ENCODE results near the gene SNAP23.
"Not testable (repeated sequence)": the region's sequence is repeated elsewhere in the genome, so short reads cannot be mapped to it uniquely, and the experiment has no call there.

Gene SNAP23

GRCh38 chr15:42548249-42549031 is 53.0 kb downstream of the SNAP23 start, which contains the start of the genes HAUS2 and LRRC57:
TSS of gene HAUS2 (plus strand) at chr15:42548838. CDS start at chr15:42548873, 35 bp downstream.
TSS of gene LRRC57 (minus strand) at chr15:42548793. CDS start at chr15:42548434, 359 bp downstream.
- TF ChIP-seq, protein P1, sequence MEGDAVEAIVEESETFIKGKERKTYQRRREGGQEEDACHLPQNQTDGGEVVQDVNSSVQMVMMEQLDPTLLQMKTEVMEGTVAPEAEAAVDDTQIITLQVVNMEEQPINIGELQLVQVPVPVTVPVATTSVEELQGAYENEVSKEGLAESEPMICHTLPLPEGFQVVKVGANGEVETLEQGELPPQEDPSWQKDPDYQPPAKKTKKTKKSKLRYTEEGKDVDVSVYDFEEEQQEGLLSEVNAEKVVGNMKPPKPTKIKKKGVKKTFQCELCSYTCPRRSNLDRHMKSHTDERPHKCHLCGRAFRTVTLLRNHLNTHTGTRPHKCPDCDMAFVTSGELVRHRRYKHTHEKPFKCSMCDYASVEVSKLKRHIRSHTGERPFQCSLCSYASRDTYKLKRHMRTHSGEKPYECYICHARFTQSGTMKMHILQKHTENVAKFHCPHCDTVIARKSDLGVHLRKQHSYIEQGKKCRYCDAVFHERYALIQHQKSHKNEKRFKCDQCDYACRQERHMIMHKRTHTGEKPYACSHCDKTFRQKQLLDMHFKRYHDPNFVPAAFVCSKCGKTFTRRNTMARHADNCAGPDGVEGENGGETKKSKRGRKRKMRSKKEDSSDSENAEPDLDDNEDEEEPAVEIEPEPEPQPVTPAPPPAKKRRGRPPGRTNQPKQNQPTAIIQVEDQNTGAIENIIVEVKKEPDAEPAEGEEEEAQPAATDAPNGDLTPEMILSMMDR (IDR thresholded peaks at IDR 0.05; ENCODE audit: low read depth, low read length) = no peak
- peak; percentile 93 for DNase-seq
- peaks cover 3% of the 10 kb centered on the region for H3K36me3 ChIP-seq
- no peaks in the 10 kb centered on the region for H3K27me3 ChIP-seq
- no peaks in the 10 kb centered on the region for H3K4me1 ChIP-seq
- H3K9me3 ChIP-seq = no peaks in the 10 kb centered on the region
- H3K4me3 ChIP-seq (ENCODE audit: low read depth, low read length) = peak within 1 kb of the TSS; percentile 94

DNA sequence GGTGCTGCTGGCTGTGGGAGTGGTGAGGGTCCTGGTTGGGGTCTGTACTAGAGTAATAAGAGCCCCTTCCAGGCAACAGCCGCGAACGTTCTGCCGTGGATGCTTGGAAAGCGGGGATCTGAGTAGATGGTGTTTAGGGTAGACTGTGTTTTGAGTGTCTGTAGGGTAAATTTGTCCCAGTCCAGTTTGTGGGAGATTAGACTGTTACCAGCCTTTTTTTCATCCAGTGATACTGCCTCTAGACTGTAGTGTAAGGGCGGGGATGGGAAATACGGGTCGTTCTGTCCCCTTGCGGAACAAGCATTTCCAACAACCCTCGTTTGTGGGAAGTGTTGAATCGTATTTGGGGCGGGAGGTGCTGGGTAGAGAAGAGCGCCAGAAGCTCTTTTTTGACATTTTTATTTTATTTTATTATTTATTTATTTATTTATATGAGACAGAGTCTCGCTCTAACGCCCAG is 53.6 kb downstream of the SNAP23 start:
- H3K27me3 ChIP-seq = no peaks in the 10 kb centered on the region
- H3K4me1 ChIP-seq = no peaks in the 10 kb centered on the region
- no peaks in the 10 kb centered on the region for H3K9me3 ChIP-seq
- peak; percentile 39 for DNase-seq
- peak overlapping the region; percentile 94 for H3K4me3 ChIP-seq (ENCODE audit: low read depth, low read length)
- H3K36me3 ChIP-seq = peaks cover 7% of the 10 kb centered on the region
- TF ChIP-seq, protein P1 (IDR thresholded peaks at IDR 0.05; ENCODE audit: low read depth, low read length) = no peak

DNA sequence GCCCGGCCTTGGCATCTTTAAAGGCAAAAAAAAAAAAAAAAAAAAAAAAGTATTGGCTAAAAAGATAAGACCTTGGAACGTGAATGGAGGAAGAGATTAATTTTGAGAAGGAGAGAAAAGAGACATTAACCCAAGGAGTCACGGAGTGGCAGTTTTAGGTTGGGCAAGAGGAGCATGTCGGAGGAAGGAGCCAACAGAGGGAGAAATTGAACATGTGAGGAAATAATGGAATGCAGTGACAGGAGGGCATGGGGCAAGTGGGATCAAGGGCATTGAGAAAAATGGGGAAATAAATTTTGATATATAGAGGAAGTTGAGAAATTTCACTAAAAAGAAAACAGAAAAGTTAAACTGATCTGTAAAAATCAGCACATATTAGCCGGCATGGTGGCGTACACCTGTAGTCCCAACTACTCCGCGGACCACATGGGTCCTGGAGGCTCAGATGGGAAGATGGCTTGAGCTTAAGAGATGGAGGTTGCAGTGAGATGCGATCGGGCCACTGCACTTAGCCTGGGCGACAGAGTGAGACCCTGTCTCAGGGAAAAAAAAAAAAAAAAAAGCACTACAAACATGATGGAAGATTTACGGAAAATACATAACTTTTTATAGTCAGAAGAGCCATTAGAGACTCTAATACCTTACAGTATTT is 54.4 kb downstream of the SNAP23 start:
- H3K9me3 ChIP-seq = no peaks in the 10 kb centered on the region
- no peaks in the 10 kb centered on the region for H3K27me3 ChIP-seq
- DNase-seq = no peak
- no peaks in the 10 kb centered on the region for H3K4me1 ChIP-seq
- peak overlapping the region; percentile 94 for H3K4me3 ChIP-seq (ENCODE audit: low read depth, low read length)
- peaks cover 6% of the 10 kb centered on the region for H3K36me3 ChIP-seq
- TF ChIP-seq, protein P1 (IDR thresholded peaks at IDR 0.05; ENCODE audit: low read depth, low read length) = no peak

DNA sequence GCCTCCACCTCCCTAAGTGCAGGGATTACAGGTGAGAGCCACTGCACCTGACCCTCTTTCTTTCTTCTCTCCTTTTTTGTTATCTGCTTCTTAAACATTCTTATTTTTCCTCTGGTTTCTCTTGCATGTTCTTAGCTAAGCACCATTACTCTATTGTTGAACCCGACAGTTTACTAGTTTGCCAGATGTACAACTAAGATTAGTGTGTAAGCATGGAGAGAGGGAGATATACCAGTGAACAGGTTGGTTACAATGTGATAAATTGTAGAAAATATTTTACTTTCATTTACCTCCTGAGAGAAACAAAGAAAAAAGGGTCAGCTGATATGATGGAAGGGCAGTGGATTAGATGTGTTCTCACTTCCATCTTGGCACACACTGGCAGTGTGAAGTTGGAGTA is 58.1 kb downstream of the SNAP23 start:
- DNase-seq = no peak
- Histone ChIP-seq H3K9me3 (no peaks in the 10 kb centered on the region), H3K27me3 (no peaks in the 10 kb centered on the region), H3K4me3 (ENCODE audit: low read depth, low read length) (no peak overlapping the region), H3K36me3 (peaks cover 7% of the 10 kb centered on the region), H3K4me1 (no peaks in the 10 kb centered on the region)
- TF ChIP-seq, protein P1 (IDR thresholded peaks at IDR 0.05; ENCODE audit: low read depth, low read length) = no peak

GRCh38 chr15:42556550-42557207 is 61.2 kb downstream of the SNAP23 start:
- H3K4me1 ChIP-seq, DNase-seq: not testable (repeated sequence)
- H3K36me3 ChIP-seq = peaks cover 36% of the 10 kb centered on the region

GRCh38 chr15:42558739-42559138 is 63.3 kb downstream of the SNAP23 start:
- no peak for DNase-seq
- Histone ChIP-seq H3K36me3 (peaks cover 50% of the 10 kb centered on the region), H3K9me3 (no peaks in the 10 kb centered on the region), H3K4me3 (ENCODE audit: low read depth, low read length) (no peak overlapping the region), H3K4me1 (no peaks in the 10 kb centered on the region), H3K27me3 (no peaks in the 10 kb centered on the region)
- TF ChIP-seq, protein P1 (IDR thresholded peaks at IDR 0.05; ENCODE audit: low read depth, low read length) = no peak

More at GRCh38 chr15:42556550-42557207, 61.2 kb downstream of the SNAP23 start:
- H3K4me3 ChIP-seq (ENCODE audit: low read depth, low read length); H3K9me3 ChIP-seq; H3K27me3 ChIP-seq: not testable (repeated sequence)

Data from BE2C (cell line).